Cardiac fibroblast (primary cell): ENCODE data around the gene COLGALT1.

Experiments
- DNase-seq, 2 donors: peaks; one replicate each; pipeline versions ENCODE4 v3.0.0 to v3.0.0-alpha.2; 2010; ENCODE audit warnings: low read depth in 2 of 2
- H3K4me3 ChIP-seq, 2 donors: replicated peaks in 1 of 2; 1 replicate in 1 of 2; 2 replicates in 1 of 2; pipeline ENCODE4 v1.5.1; 2011; ENCODE audit warnings: low read depth in 2 of 2, low read length in 2 of 2, mild to moderate bottlenecking in 2 of 2, moderate library complexity in 1 of 2
- CTCF ChIP-seq: IDR thresholded peaks from one replicate; pipeline ENCODE4 v1.5.1; 2011; ENCODE audit warnings: low read depth, mild to moderate bottlenecking, low read length, inconsistent platforms

The COLGALT1 gene

GRCh38 chr19:17525141-17525540, 30.3 kb upstream of the COLGALT1 start:
- no peak for TF ChIP-seq CTCF
- H3K4me3 ChIP-seq, result no peak overlapping the region
- DNase-seq, result no peak

- DNase-seq, result no peak
- TF ChIP-seq CTCF, result no peak
- H3K4me3 ChIP-seq, result no peak overlapping the region
Measured at GRCh38 chr19:17526922-17527321, 28.5 kb upstream of the COLGALT1 start.

GRCh38 chr19:17527326-17527725, 28.1 kb upstream of the COLGALT1 start:
- no peak for DNase-seq
- no peak for TF ChIP-seq CTCF
- no peak overlapping the region for H3K4me3 ChIP-seq

GRCh38 chr19:17528610-17529009, 26.8 kb upstream of the COLGALT1 start:
- no peak overlapping the region for H3K4me3 ChIP-seq
- no peak for TF ChIP-seq CTCF
- DNase-seq, result no peak

- DNase-seq, result no peak
- no peak for TF ChIP-seq CTCF
- H3K4me3 ChIP-seq, result no peak overlapping the region
Measured at GRCh38 chr19:17529239-17530158, 25.9 kb upstream of the COLGALT1 start.

GRCh38 chr19:17530586-17530985, 24.9 kb upstream of the COLGALT1 start:
- no peak for DNase-seq
- no peak for TF ChIP-seq CTCF
- H3K4me3 ChIP-seq, result no peak overlapping the region

- no peak for TF ChIP-seq CTCF
- H3K4me3 ChIP-seq, result no peak overlapping the region
- DNase-seq, result no peak
Measured at GRCh38 chr19:17532116-17532515, 23.3 kb upstream of the COLGALT1 start.
